RWPE1 (cell line): ENCODE measurements around the gene FOLH1.
"Not testable (repeated sequence)": the region's sequence is repeated elsewhere in the genome, so short reads cannot be mapped to it uniquely, and the experiment has no call there.

Experiments
- CTCF ChIA-PET: fragments of 350-600 bp; sonication (Branson Sonifier 250); formaldehyde crosslinking; extraction: SDS; loops from one replicate; lab custom pipeline; 2021; lab: Yijun Ruan, JAX
- POLR2A ChIA-PET: fragments of 400-600 bp; formaldehyde crosslinking; extraction: SDS; loops from one replicate; lab custom pipeline; 2020; ENCODE audit warnings: antibody characterized with exemption; ENCODE audit not compliant: low non-redundant PET; lab: Yijun Ruan, JAX
- DNase-seq: peaks from one replicate; pipeline ENCODE4 v3.0.0; 2012; ENCODE audit warnings: low spot score
- H3K27ac ChIP-seq: fragments of 450-650 bp; 2 replicates; pipeline ENCODE4 v1.5.1; 2017
- CTCF ChIP-seq: fragments of 450-650 bp; conservative IDR thresholded peaks from 2 replicates; pipeline ENCODE4 v1.5.1; 2017; ENCODE audit warnings: low read depth, mild to moderate bottlenecking

Gene FOLH1

DNA sequence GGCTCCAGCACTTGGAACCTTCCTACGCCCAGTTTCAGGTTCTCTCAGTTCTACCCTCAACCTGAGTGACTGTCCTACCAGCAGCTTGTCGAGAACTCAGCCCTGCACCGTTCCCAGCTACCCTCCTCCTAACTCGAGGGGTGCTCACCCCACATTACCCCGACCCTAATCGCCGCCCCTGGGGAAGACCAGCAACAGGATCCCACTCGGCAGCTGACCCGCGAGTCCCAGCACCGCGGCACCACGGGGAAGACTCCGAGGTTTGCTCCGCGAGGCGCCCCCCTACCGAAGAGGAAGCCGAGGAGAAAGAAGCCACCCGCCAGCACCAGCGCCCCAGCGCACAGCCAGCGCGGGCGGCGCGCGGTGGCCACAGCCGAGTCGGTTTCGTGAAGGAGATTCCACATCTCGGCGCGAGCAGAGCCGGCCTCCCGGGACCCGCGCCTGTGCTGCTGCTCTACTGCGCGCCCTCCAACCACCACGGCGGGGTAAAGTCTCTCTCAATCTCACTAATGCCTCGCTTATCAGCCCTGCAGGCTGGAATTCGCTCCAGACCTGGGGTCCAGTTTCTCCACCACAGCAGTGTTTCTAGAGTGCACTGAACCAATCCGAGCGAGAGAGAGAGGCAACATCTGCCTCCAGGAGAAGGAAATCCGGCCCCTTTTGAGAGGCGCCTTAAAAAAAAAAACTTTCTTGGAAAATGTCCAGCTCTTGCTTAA, at the start of gene FOLH1:
TSS of gene FOLH1 (minus strand) at position 597 of the 716 bp plus-strand sequence. CDS start at position 404, 193 bp downstream.
- ChIA-PET POLR2A (no interaction called here), CTCF (interaction anchor here (0.6 kb wide), 1 partner anchor 444 kb away, joined by 3 read pairs; no protein-coding TSS in a partner anchor)
- peak; percentile 11 for DNase-seq
- TF ChIP-seq CTCF, result no peak
- no peak within 1 kb of the TSS for H3K27ac ChIP-seq

DNA sequence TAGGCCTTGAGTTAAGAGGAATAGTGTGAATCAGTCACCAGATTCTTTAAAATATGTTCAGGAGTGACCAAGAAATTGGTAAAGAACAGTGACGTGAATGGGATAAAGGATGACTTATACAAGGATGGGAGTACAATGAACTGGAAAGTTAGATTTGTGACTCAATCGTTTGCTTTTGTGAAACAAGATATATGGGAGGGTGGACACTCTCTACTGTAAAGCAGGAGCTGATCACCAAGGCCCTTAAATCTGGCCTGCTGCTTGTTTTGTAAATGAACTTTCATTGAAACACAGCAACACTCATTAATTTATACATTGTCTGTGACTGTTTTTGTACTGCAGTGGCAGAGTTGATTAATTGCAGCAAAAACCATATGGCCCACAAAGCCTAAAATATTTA, 46.7 kb upstream of the FOLH1 start:
- H3K27ac ChIP-seq, CTCF ChIA-PET, POLR2A ChIA-PET, DNase-seq: not testable (repeated sequence)

DNA sequence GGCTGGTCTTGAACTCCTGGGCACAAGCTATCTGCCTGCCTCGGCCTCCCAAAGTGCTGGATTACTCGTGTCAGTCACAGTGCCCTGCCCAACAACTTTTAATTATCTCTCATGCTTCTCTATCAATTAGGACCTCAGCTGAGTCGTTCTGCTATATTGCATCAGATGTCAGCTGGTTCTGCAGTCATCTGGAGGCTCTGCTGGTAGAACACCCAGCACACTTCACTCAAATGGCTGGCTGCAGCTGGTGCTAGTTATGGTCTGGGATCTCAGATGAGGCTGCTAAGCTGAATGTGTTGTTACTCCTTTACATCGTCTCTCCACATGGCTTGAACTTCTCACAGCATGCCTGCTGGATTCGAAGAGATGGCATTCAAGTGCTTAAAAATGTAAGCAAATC, 42.8 kb upstream of the FOLH1 start:
- DNase-seq, POLR2A ChIA-PET, H3K27ac ChIP-seq, CTCF ChIA-PET: not testable (repeated sequence)

DNA sequence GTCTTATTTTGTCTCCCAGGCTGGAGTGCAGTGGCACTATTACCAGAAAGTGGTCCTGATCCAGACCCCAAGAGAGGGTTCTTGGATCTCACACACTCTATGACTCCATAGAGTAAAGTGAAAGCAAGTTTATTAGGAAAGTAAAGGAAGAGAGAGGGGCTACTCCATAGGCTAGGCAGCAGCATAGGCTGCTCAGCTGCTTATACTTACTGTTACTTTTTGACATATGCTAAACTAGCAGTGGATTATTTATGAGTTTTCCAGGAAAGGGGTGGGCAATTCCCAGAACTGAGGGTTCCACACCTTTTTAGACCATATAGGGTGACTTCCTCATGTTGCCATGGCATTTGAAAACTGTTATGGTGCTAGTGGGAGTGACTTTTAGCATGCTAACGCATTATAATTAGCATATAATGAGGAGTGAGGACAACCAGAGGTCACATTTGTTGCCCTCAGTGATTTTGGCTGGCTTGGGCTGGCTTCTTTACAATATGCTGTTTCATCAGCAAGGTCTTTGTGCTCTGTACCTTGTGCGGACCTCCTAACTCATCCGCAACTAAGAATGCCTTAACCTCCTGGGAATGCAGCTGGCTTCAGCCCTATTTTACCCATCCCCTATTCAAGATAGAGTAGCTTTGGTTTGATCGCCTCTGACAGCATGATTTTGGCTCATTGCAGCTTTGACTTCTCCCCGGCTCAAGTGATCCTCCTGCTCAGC, 42.2 kb upstream of the FOLH1 start:
- CTCF ChIA-PET, POLR2A ChIA-PET, H3K27ac ChIP-seq, DNase-seq: not testable (repeated sequence)

DNA sequence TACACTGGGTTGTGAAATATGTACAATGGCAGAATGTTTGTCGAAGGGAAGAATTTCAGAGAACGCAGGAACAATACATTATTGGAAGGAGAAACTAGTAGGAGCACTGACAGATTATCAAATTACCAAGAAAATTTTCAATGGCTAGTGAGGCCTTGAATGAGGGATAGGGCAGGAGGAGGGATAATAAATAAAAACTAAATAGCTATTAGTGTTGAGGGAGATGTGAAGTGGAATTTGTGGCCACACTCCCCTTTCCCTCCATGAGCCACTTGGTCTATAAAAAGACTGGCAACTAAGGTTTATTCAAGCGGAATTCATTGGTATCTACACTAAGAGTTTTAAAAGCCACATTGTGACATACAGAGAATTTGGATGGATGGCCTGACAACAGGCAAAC, 41.0 kb upstream of the FOLH1 start:
- H3K27ac ChIP-seq, DNase-seq, POLR2A ChIA-PET, CTCF ChIA-PET: not testable (repeated sequence)

DNA sequence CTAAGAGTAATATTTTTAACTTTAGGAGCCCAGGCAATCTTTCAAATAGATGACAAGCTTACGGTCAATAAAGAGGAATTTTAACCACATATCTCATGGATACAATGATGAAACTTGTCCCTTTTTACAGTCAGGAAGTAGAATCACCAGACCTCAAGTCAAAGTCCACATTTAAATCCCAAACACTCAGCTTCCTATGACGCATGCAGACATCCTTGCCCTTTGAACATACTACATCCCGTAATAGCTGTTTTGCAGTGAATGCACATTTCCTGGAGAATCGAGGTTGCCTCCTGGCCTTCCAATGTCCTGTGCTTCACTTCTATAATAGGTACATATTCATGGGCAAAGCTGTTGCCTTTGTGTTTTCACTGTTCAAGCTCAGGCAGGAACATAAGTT, 25.3 kb upstream of the FOLH1 start:
- H3K27ac ChIP-seq, DNase-seq, CTCF ChIA-PET, POLR2A ChIA-PET: not testable (repeated sequence)

DNA sequence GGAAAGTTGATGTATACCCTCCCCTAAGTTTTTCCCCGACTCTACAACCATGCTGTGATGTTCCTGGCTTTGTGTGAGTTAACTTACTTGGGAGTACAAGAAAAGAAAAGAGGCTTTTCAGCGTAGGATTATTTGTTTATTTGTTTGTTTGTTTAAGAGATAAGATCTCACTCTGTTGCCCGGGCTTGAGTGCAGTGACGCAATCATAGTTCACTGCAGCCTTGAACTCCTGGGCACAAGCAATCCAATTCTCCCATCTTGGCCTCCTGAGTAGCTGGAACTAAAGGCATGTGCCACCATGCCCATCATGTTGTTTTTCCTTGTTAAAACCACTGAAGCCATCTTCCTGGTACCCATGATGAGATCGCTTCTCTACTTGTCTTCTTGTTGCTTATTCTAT, 24.6 kb upstream of the FOLH1 start:
- CTCF ChIA-PET, POLR2A ChIA-PET, H3K27ac ChIP-seq, DNase-seq: not testable (repeated sequence)

DNA sequence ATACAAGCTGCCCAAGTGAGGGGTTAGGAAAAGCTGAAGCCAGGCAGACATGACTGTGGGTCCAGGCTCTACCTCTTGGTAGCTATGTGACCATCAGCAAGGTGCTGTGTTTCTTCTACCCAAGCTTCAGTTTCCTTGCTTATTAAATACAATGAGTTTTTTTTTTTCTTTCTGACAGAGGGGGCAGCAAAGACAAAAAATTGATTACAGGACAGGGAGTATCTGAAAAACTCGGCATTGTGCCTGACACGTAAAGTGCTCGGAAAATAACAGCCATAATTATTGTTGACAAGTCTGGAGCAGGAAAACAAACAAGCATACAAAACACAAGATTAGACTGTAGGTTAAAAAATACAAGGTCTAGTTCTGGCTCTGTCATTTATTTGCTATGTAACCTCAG, 23.3 kb upstream of the FOLH1 start:
- CTCF ChIA-PET, H3K27ac ChIP-seq, POLR2A ChIA-PET, DNase-seq: not testable (repeated sequence)

DNA sequence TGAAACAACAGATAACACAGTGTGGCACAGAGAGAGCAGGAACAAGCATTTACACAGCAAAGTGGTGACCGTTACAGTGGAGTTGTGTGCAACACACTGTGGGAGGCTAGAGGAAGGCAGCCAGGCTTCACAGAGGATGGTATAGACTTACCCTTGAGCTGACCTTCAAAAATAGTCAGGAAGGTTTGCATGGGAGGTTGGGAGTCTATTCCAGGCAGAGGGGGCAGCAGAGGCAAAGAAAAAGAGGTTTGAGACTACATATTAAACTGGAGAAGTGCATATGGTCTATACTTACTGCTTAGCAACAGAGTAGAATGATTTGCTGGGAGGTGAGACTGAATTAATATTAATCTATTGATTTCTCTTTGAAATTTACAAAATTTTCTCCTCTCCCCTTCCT, 22.1 kb upstream of the FOLH1 start:
- POLR2A ChIA-PET, H3K27ac ChIP-seq, DNase-seq, CTCF ChIA-PET: not testable (repeated sequence)

GRCh38 chr11:49230001-49230400, 21.6 kb upstream of the FOLH1 start:
- POLR2A ChIA-PET, DNase-seq, H3K27ac ChIP-seq, CTCF ChIA-PET: not testable (repeated sequence)

GRCh38 chr11:49229136-49229535, 20.7 kb upstream of the FOLH1 start:
- DNase-seq, POLR2A ChIA-PET, H3K27ac ChIP-seq: not testable (repeated sequence)
- CTCF ChIA-PET, result interaction anchor here (0.7 kb wide), 1 partner anchor 495 kb away, joined by 3 read pairs; no protein-coding TSS in a partner anchor

- DNase-seq, POLR2A ChIA-PET, CTCF ChIA-PET, H3K27ac ChIP-seq: not testable (repeated sequence)
Observed at GRCh38 chr11:49225255-49225785, 16.9 kb upstream of the FOLH1 start.
